ENCODE measurements around the gene TREX2. TPM values are rescaled to one million over a fixed set of nuclear protein-coding genes. Genes with fewer than 3 reads are reported as not detected.

Gene TREX2
- total RNA-seq, 4 donors from 2014 or later = 19.3 to 62.6 (median 50.7) TPM

- Histone ChIP-seq H3K4me1 (peaks cover 41% of the 10 kb centered on the region), H3K4me3 (peak overlapping the region; percentile 40)
- no peak for DNase-seq (ENCODE audit: low spot score in 2 of 2)
Observed at GRCh38 chrX:153475271-153475670, 29.4 kb upstream of the TREX2 start.

GRCh38 chrX:153474718-153475117 is 28.9 kb upstream of the TREX2 start:
- no peak for TF ChIP-seq POLR2A (IDR thresholded peaks at IDR 0.05)
- no peak for TF ChIP-seq EP300 (IDR thresholded peaks at IDR 0.05)
- 43% methylated on average over 39 of the region's 59 CpGs for WGBS
- H3K27me3 ChIP-seq = no peaks in the 10 kb centered on the region
- H3K4me1 ChIP-seq = peaks cover 44% of the 10 kb centered on the region
- H3K9me3 ChIP-seq = no peaks in the 10 kb centered on the region
- peak overlapping the region; percentile 40 for H3K4me3 ChIP-seq
- H3K36me3 ChIP-seq = no peaks in the 10 kb centered on the region
- no peak overlapping the region for H3K27ac ChIP-seq
- DNase-seq (ENCODE audit: low spot score in 2 of 2) = no peak

More at GRCh38 chrX:153475271-153475670, 29.4 kb upstream of the TREX2 start:
- H3K9me3 ChIP-seq = no peaks in the 10 kb centered on the region
- no peak for TF ChIP-seq POLR2A (IDR thresholded peaks at IDR 0.05)
- TF ChIP-seq POLR2AphosphoS5 (IDR thresholded peaks at IDR 0.05) = no peak
- TF ChIP-seq EP300 (IDR thresholded peaks at IDR 0.05) = no peak
- no peak for TF ChIP-seq CTCF (IDR thresholded peaks at IDR 0.05)
- H3K27me3 ChIP-seq = no peaks in the 10 kb centered on the region
- H3K36me3 ChIP-seq = no peaks in the 10 kb centered on the region
- no peak overlapping the region for H3K27ac ChIP-seq
- 74% methylated on average over 7 of the region's 7 CpGs for WGBS

GRCh38 chrX:153474266-153474665 is 28.4 kb upstream of the TREX2 start:
- TF ChIP-seq CTCF (IDR thresholded peaks at IDR 0.05) (no peak), POLR2A (IDR thresholded peaks at IDR 0.05) (no peak), EP300 (IDR thresholded peaks at IDR 0.05) (no peak), POLR2AphosphoS5 (IDR thresholded peaks at IDR 0.05) (no peak)
- H3K27me3 ChIP-seq = no peaks in the 10 kb centered on the region
- H3K4me1 ChIP-seq = peaks cover 48% of the 10 kb centered on the region

DNA sequence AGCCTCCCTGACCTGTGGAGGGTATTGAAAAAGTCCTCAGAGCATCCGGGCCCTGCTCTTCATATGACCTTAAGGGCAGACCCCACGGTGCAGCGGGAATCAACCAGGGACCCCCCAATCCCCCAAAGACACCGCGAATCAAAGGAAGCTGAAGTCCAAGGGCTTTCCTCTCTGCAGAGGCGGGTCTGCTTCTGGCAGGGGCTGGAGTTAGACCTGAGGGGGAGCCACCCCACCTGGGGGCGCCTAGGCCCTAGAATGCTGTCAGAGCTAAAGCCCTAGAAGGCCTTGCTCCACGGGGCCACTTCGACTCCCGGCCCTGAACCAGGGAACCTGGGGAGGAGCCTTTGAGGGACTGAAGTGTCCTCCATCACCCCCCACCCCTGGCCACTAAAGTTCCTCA is 27.3 kb upstream of the TREX2 start:
- Histone ChIP-seq H3K27me3 (no peaks in the 10 kb centered on the region), H3K27ac (no peak overlapping the region), H3K36me3 (no peaks in the 10 kb centered on the region), H3K4me3 (no peak overlapping the region), H3K4me1 (peaks cover 51% of the 10 kb centered on the region), H3K9me3 (no peaks in the 10 kb centered on the region)
- no peak for TF ChIP-seq POLR2AphosphoS5 (IDR thresholded peaks at IDR 0.05)
- TF ChIP-seq POLR2A (IDR thresholded peaks at IDR 0.05) = no peak
- TF ChIP-seq EP300 (IDR thresholded peaks at IDR 0.05) = no peak
- TF ChIP-seq CTCF (IDR thresholded peaks at IDR 0.05) = no peak
- no peak for DNase-seq (ENCODE audit: low spot score in 2 of 2)
- 97% methylated on average over 5 of the region's 10 CpGs for WGBS

More at GRCh38 chrX:153474266-153474665, 28.4 kb upstream of the TREX2 start:
- H3K4me3 ChIP-seq = peak overlapping the region; percentile 40
- H3K27ac ChIP-seq = no peak overlapping the region
- H3K36me3 ChIP-seq = no peaks in the 10 kb centered on the region
- H3K9me3 ChIP-seq = no peaks in the 10 kb centered on the region
- DNase-seq (ENCODE audit: low spot score in 2 of 2) = no peak
- 76% methylated on average over 5 of the region's 10 CpGs for WGBS

GRCh38 chrX:153471663-153472280 is 25.9 kb upstream of the TREX2 start:
- WGBS = 63% methylated on average over 9 of the region's 11 CpGs
- no peak overlapping the region for H3K27ac ChIP-seq
- no peak for DNase-seq (ENCODE audit: low spot score in 2 of 2)
- no peaks in the 10 kb centered on the region for H3K36me3 ChIP-seq
- no peak for TF ChIP-seq POLR2AphosphoS5 (IDR thresholded peaks at IDR 0.05)
- TF ChIP-seq POLR2A (IDR thresholded peaks at IDR 0.05) = no peak
- no peaks in the 10 kb centered on the region for H3K27me3 ChIP-seq
- no peaks in the 10 kb centered on the region for H3K9me3 ChIP-seq
- H3K4me3 ChIP-seq = no peak overlapping the region
- peaks cover 37% of the 10 kb centered on the region for H3K4me1 ChIP-seq

- peaks cover 26% of the 10 kb centered on the region for H3K4me1 ChIP-seq
- TF ChIP-seq POLR2A (IDR thresholded peaks at IDR 0.05) (no peak), CTCF (IDR thresholded peaks at IDR 0.05) (peak; percentile 36 to 70)
- peak within 1 kb of the TSS; percentile 62 for H3K27ac ChIP-seq
- peak; percentile 91 to 93 for DNase-seq (ENCODE audit: low spot score in 2 of 2)
- H3K36me3 ChIP-seq = no peaks in the 10 kb centered on the region
- H3K9me3 ChIP-seq = no peaks in the 10 kb centered on the region
- WGBS = 37% methylated on average over 44 of the region's 70 CpGs
- no peaks in the 10 kb centered on the region for H3K27me3 ChIP-seq
- H3K4me3 ChIP-seq = peak within 1 kb of the TSS; percentile 56
Observed at GRCh38 chrX:153470411-153471363, 24.8 kb upstream of the TREX2 start, which contains the start of gene HAUS7. Gene HAUS7, minus strand, starts transcription at chrX:153470576. Its CDS starts 19 bp downstream, at chrX:153470557.
